ENCODE results near the gene LMCD1. TPM values are rescaled to one million over a fixed set of nuclear protein-coding genes. Genes with fewer than 3 reads are reported as not detected.
A peak's percentile ranks its signal among the peaks of the same experiment; 100 is the strongest.

Gene LMCD1
- total RNA-seq, 2 donors from 2014 or later = 1.3 to 2.5 TPM

DNA sequence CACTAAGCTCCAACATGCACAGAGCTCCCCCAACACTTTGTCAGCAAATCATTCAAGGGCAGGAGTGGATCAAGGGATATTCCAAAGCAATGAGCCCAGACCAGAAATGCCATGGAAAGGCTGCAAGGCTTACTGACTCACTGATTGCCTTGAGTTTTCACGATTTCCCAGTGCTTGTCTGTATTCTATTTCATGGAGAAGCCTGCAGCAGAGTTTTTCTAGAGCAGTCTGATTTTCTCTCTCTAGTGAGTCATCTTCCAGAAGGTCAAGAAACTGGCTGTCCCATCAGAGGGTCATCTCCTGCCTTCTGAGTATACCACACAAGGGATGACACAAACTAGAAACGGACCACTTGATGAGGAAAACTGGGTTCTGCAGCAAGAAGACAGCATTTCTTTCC, 16.5 kb downstream of the LMCD1 start:
- Mint-ChIP-seq H3K9me3 (peaks cover 5 to 10% of the 10 kb centered on the region in 2 donors), H3K27ac (no peak overlapping the region), H3K36me3 (peaks cover 0 to 4% of the 10 kb centered on the region in 2 donors)
- DNase-seq (ENCODE audit: low spot score in 2 of 2) (no peak), ATAC-seq (no peak)

DNA sequence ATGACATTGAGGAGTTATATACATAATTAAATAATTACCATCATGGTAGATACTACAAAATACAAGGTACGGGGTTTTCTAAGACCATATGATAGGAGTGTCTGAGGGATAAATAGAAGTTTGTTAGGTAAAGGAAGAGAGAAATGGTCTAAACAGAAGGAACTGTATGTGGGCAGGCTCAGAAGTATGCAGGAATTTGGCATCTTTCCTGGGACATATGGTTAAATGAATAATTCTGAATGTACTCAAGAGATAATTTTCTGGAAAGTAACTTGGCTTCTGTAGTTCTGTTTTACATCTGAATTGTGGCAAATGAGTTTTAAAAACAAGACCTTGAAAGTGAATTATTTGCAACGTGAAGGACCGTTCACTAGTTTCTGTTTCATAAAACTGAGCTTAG, 17.5 kb downstream of the LMCD1 start:
- DNase-seq (ENCODE audit: low spot score in 2 of 2) (no peak), ATAC-seq (no peak)
- Mint-ChIP-seq H3K9me3 (peaks cover 5 to 10% of the 10 kb centered on the region in 2 donors), H3K36me3 (peaks cover 0 to 4% of the 10 kb centered on the region in 2 donors), H3K27ac (no peak overlapping the region)

GRCh38 chr3:8519774-8520448, 18.3 kb downstream of the LMCD1 start:
- Mint-ChIP-seq H3K27ac (no peak overlapping the region), H3K36me3 (peaks cover 0 to 4% of the 10 kb centered on the region in 2 donors), H3K9me3 (peaks cover 5 to 10% of the 10 kb centered on the region in 2 donors)
- DNase-seq (ENCODE audit: low spot score in 2 of 2) (no peak), ATAC-seq (no peak)

DNA sequence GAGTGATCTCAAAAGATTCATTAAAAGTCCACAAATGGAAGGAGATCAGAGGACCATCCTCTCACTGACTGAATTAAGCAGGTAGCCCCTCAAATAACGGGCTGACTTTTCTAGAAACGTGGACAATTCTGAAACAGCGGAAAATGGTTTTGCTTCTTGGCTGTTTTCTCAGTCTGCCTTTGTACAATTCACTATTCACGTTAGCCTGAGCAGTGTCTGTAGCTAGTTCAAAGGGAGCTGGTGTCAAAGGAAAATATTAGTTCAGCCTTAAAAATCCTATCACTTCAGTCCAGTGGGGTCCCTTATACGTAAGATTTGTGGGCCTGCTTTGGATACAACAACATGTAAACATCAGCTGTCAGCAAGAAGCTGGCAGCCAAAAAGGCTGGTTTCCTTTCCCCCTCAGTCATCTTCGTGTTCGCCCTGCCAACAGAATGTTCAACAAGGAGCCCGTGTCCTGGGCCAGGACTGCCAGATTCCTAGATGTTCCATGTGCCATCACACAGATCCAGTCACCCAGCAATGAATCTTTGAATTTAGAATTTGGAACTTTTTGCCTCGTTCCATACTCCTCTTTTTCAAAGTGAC, 19.3 kb downstream of the LMCD1 start:
- ATAC-seq (no peak), DNase-seq (ENCODE audit: low spot score in 2 of 2) (no peak)
- Mint-ChIP-seq H3K27ac (no peak overlapping the region), H3K36me3 (peaks cover 0 to 4% of the 10 kb centered on the region in 2 donors), H3K9me3 (peaks cover 5 to 10% of the 10 kb centered on the region in 2 donors)

DNA sequence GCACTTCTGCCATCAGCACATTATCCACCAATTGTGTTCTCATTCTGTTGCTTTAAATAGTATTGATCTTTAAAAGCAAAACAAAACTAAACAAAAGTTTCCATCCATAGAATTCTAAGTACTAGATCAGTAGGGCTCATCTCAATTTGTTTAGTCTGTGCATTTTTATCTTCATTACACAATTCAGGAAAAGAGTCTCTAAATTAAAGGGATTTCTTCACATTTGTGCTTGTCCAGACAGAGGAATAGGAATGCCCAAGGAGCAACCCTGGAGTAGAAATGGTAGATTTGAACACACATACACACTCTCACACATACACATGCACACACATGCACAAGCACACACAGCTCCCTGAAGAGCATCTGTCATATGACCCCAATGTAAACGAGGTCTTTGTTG, 21.4 kb downstream of the LMCD1 start:
- DNase-seq (ENCODE audit: low spot score in 2 of 2) = no peak
- no peak for ATAC-seq
- Mint-ChIP-seq H3K27ac (no peak overlapping the region), H3K36me3 (peaks cover 0 to 4% of the 10 kb centered on the region in 2 donors), H3K9me3 (peaks cover 5 to 10% of the 10 kb centered on the region in 2 donors)

DNA sequence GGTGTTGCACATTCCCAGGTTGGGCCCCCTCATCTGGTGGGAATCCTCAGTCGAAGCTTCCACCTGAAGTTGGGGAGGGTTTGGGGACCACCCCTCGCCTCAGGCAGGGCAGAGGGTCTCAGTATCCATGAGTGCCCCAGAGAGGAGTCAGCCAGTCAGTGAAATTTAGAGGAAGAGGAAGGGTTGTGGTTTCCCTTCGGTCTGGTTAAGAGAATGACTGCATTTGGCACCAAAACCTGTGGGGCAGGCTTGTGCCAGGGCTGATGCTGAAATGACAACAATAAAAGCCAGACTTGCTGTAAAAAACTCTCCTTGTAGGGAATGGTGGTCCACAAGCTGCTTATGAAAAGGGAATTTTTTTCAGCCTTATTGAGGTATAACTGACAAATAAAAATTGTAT, 22.6 kb downstream of the LMCD1 start:
- no peak for ATAC-seq
- Mint-ChIP-seq H3K27ac (no peak overlapping the region), H3K36me3 (no peaks in the 10 kb centered on the region), H3K9me3 (peaks cover 0 to 4% of the 10 kb centered on the region in 2 donors)
- DNase-seq (ENCODE audit: low spot score in 2 of 2) = no peak

GRCh38 chr3:8524656-8525399, 23.2 kb downstream of the LMCD1 start:
- ATAC-seq = peak in 1 of 2 donors; percentile 54
- no peak for DNase-seq (ENCODE audit: low spot score in 2 of 2)
- Mint-ChIP-seq H3K27ac (no peak overlapping the region), H3K9me3 (peaks cover 0 to 4% of the 10 kb centered on the region in 2 donors), H3K36me3 (no peaks in the 10 kb centered on the region)

DNA sequence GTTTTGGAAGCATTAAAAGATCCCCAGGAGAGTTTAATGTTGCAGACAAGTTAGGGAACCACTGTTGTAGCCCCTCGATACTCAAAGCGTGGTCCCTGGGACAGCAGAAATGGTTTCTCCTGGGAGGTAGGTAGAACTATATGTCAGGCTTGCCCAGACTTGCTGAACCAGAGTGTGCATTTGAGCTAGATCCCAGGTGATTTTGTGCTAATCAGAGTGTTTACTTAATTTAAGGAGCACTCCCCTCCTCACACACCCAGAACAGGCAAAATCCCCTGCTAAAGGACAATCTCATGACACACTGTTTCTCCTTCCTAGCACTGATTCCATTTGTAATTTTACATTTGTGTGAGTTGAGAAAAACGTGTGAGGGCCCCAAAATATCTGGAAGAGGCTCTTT, 24.3 kb downstream of the LMCD1 start:
- Mint-ChIP-seq H3K27ac (no peak overlapping the region), H3K9me3 (peaks cover 0 to 4% of the 10 kb centered on the region in 2 donors), H3K36me3 (no peaks in the 10 kb centered on the region)
- ATAC-seq = no peak
- DNase-seq (ENCODE audit: low spot score in 2 of 2) = no peak

- DNase-seq (ENCODE audit: low spot score in 2 of 2) = no peak
- no peaks in the 10 kb centered on the region for H3K9me3 Mint-ChIP-seq
- H3K27ac Mint-ChIP-seq = no peak overlapping the region
- no peak for ATAC-seq
- no peaks in the 10 kb centered on the region for H3K36me3 Mint-ChIP-seq
These were observed 27.6 kb downstream of the LMCD1 start for GRCh38 chr3:8529181-8529637.

- DNase-seq (ENCODE audit: low spot score in 2 of 2) (no peak), ATAC-seq (no peak)
- Mint-ChIP-seq H3K36me3 (no peaks in the 10 kb centered on the region), H3K9me3 (no peaks in the 10 kb centered on the region), H3K27ac (no peak overlapping the region)
These were observed 28.3 kb downstream of the LMCD1 start for GRCh38 chr3:8529738-8530525.

- DNase-seq (ENCODE audit: low spot score in 2 of 2) (no peak), ATAC-seq (no peak)
- Mint-ChIP-seq H3K27ac (no peak overlapping the region), H3K36me3 (no peaks in the 10 kb centered on the region), H3K9me3 (no peaks in the 10 kb centered on the region)
These were observed 29.0 kb downstream of the LMCD1 start for GRCh38 chr3:8530581-8530980.

DNA sequence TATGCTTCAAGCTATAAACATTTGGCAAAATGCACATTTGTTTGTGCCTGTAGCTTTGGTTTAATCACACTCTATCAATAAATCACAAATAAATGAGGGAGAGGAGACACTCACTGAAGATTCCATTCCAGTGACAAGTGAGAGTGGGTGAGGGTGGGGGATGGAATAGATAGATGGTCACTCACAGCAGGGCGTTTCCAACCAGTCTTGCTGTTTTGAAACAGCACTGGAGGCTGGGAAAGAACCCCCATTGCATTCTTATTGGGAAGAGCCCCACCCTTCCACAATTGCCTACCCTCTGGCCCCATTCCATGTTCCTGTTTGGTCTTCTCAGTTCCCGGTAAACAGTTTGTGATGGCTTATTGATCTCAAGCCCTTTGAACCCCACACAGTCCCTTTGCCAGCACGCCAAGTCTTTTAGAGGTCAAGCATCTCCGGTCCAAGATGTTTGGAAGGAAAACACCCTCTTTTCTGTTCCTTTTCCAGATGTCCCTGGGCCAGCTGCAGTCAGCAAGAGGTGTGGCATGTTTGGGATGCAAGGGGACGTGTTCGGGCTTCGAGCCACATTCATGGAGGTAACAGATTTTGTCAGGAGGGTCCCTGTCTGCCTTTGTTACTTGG, 30.7 kb downstream of the LMCD1 start:
- ATAC-seq (no peak), DNase-seq (ENCODE audit: low spot score in 2 of 2) (no peak)
- Mint-ChIP-seq H3K36me3 (no peaks in the 10 kb centered on the region), H3K9me3 (no peaks in the 10 kb centered on the region), H3K27ac (no peak overlapping the region)

- no peak for ATAC-seq
- DNase-seq (ENCODE audit: low spot score in 2 of 2) = no peak
- no peaks in the 10 kb centered on the region for H3K9me3 Mint-ChIP-seq
- H3K36me3 Mint-ChIP-seq = no peaks in the 10 kb centered on the region
- H3K27ac Mint-ChIP-seq = no peak overlapping the region
These were observed 34.8 kb downstream of the LMCD1 start for GRCh38 chr3:8536096-8537056.

- no peaks in the 10 kb centered on the region for H3K9me3 Mint-ChIP-seq
- no peak for ATAC-seq
- no peak for DNase-seq (ENCODE audit: low spot score in 2 of 2)
- H3K27ac Mint-ChIP-seq = no peak overlapping the region
- no peaks in the 10 kb centered on the region for H3K36me3 Mint-ChIP-seq
These were observed 35.8 kb downstream of the LMCD1 start for GRCh38 chr3:8537440-8537839.

GRCh38 chr3:8538223-8538622, 36.6 kb downstream of the LMCD1 start:
- no peak for DNase-seq (ENCODE audit: low spot score in 2 of 2)
- Mint-ChIP-seq H3K9me3 (no peaks in the 10 kb centered on the region), H3K27ac (no peak overlapping the region), H3K36me3 (no peaks in the 10 kb centered on the region)
- ATAC-seq = no peak
